HG02763 (cell line): Measurements from ENCODE around the gene CADM1.

Experiments
- ATAC-seq: cut with Tn5 transposase; IDR thresholded peaks from one replicate; pipeline ENCODE4 v1.9.1; 2021; ENCODE audit warnings: mild to moderate bottlenecking, moderate library complexity; ENCODE audit not compliant: unreplicated experiment

Gene CADM1

DNA sequence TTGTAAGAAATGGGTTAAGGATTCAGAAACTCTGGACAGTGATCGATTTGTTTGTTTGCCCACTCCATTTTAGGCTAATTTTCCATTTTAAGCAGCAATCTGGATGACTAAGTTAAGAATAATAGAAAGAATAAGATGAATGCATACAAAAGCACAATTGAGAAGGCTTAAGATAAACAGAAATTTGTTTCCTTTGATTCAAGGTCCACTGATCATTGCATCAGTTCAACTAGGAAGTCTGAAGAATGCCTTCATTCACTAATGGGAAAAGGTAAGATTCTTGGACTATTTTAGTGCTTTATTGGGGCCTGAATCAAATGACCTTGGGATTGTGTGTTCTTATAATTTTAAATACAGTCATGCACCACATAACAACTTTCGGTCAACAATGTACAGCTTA lies 140.8 kb downstream of the CADM1 start:
- ATAC-seq: no peak

DNA sequence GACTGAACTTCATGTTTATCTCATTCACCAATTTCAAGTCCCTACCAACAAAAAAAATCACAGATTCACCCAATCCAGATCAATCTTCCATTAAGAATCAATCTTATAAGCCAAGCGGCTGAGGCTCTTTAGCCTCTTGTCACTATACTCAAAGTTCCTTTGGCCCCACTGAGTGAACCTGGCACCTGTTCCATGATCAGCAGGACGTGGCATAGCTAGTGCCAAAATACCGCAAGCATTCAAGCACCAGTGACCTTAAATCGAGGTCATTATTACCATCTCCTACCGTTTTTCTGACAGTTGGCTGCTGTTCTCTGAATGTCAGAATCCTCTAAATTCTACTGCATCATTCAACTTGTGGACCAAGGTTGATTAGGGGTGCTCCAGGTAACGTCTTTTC lies 141.2 kb downstream of the CADM1 start:
- no peak for ATAC-seq

DNA sequence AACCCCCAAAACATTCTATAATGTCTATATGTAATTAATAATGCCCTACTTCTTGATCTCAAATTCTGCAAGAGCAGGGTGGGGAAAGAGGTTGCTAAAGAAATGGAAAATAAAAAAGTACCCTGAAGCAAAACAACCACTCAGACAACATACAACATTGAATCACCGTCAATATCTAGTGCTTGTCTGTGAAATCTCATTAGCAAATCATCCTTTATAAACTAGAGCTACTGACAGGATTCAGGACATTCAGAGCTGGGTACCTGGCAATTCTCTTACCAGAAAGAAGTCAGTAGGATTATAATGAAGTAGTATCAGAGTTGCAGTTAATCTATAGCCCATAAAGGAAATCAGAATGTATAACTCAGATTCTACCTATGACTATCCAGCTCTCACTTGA lies 143.2 kb downstream of the CADM1 start:
- no peak for ATAC-seq

DNA sequence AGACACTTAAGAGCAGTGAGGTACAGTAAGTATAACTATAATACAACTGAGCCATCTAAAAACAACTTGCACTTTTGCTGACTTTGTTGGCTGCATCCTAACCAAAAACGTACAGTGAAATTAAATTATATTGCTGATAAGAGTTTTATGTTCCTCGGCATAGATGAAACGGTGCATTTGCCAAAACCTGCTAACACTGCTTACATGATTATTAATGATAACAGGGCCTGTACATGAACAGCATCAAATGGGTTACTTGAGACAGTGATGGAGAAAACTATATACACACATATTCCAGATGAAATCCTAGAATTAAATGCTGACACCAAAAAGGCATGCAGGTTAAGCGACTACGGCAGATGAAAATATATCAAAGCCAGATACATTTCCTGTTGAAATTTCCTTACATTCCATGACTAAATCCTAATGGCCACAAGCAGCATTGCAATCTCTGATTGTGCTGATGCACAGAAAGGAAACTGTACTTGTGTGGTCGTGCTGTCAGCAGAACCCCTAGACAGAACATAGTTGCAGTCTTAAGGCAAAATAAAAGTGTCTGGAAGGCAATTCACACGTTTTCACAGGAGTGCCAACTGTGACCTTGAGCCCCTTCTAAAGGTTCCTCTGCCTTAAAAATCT lies 143.9 kb downstream of the CADM1 start:
- no peak for ATAC-seq

DNA sequence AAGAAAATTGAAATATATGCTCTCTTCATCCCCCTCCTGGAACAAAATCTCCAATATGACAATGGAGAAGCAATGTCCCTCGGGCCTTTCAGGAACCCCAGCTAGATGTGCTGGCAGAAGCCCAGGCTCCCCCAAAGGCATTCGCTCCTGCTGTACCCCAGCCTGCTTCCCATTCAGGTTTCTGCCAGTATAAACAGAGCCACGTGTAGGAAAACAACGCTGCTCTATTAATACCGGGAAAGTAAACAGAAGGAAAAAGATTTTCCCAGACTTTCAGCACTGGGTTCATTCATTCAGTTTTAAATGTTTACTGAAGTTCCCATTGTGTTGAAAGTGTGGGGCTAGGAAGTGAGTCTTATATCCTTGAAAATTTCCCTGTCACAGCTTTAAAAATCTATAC lies 147.1 kb downstream of the CADM1 start:
- ATAC-seq: no peak

DNA sequence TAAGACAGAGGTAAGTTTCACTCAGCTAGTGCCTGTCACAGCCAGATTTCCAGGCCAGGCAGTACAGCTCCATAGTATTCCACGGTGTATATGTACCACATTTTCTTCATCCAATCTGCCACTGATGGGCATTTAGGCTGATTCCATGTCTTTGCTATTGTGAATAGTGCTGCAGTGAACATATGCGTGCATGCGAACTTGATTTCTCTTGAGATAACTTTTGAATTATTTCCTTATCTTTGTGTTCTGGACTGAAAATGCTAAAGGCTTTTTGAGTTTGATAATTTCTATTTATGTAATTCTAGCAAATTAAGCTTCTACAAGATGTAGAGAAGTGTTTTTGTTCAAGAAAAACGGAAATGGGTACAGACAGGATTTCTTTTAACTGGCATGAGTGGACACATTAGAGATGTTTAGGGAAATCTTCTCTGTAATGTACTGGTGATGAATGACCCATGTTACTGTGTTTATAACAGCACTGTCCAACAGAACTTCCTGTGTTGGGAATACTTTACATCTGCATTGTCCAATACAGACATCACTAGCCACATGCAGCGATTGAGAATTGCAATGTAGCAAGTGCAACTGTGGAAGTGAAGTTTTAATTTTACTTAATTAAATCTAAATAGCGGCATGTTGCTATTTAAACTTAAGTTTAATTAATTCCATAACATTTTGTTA lies 151.3 kb downstream of the CADM1 start:
- ATAC-seq: no peak

DNA sequence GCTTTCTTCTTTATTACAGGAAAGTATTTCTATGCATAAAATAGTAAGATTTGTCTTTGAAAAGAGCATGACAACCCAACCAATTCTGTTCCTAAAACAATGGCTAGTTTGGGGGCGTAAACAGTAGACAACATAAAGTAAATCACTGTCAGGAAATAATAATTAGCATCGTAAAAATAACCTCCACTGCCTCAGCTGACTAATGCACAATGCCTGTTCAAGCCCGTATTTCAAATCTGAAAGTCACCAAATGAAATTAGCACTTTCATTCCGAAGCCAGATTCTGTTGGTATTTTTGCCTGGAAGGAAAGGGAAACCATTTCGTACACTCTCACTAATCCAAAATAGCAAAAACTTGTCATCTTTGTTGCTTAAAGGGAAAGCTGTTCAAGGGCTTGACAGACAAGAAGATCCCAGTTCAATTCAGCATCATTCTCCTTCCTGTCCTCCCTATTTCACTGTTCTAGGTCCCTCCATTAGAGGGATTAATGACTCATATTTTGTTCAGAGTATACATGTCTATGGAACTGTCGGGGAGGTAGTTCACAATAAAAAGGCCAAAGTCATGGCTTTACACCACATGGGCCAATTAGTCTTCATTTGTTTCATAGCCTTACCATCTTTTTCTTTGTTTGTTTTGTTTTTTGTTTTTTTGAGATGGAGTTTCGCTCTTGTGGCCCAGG lies 154.7 kb downstream of the CADM1 start:
- ATAC-seq: no peak

DNA sequence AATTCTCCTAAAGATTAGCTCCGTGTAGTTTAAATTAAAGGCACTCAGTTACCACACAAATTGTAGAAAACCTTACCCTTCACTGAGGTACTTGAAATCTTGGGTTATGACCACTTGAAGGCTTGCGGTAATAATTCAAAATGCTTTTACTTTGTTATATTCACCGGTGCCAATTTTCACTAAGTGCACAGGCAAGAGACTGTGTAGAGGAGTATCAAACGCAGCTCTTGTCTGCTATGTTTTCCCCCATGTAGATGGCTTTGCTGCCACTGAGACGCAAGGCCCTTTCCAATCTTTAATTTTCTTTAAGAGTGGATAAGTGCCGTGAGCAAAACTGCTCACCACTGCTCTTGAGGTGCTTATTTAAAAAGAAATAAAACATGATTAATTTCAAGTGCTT lies 155.8 kb downstream of the CADM1 start:
- ATAC-seq: no peak

DNA sequence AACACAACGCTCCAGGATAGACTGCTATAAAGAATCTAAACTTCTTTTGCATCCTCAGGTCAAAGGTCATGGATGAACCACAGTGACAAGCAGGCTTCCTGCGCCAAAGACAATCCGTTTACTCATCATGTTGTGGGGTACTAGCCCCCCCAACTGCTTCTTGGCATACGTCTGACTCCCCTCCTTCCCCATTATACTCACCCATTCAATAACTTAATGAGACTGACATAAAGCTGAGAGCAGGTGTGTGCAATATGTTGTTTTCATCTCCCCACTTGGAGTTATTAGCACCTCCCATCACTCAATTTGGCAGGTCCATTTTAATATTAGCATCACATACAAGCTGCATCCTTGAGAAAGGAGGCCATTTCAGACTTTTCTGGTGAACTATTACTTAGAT lies 157.1 kb downstream of the CADM1 start:
- ATAC-seq: no peak

DNA sequence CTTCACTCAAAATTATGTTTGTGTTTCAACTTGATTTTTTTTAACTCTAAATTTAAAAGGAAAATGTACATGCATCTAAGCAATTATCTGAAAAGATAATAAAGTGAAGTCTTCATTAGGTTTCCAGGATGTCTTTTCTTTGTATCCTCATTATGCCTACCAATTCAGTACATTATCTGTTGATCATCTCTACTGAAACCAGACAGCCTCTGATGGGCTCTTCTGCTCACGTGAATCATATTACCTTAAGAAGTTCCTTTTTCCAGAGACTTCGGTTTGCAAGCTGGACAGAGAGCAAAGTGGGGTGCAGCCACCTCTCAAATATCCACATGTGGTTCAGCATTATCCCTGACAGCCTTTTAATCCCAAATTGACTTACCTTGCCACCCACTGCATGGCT lies 158.4 kb downstream of the CADM1 start:
- no peak for ATAC-seq

DNA sequence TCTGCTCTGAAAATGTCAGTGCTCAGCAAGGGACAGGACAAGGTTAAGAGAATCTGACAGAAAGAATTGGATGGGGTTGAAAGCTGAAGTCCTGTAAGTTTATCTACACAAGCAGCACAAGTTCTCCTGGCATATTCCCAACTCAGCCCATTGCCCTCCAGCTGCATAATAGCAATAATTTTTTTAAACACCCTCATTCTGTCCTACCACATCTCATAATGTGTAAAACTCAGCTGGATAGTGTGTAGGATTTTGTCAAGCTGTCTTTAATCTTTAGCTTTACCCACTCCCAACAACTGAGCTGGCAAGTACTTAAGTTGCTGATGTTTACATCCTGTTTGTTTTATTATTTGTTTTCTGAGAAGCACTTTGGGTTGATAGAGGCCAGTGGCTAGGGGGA lies 158.9 kb downstream of the CADM1 start:
- no peak for ATAC-seq

DNA sequence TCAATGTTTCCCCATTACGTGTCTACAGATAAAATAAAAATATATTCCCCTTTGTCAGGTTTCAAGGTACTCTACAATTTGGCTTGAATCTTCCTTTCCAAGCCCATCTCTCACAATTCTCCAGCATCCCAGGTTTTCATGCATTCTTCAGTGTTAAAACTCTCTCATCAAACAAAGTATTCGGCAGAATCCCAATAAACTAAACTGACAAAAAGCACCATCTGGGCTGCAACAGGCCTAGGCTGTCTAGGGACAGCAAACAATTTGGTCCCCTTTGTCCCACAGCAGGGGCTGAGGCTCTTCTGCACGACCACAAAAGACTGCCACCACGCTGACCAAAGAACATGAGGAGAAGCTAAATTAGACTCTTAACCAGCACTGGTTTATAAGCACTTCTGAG lies 159.4 kb downstream of the CADM1 start:
- no peak for ATAC-seq

DNA sequence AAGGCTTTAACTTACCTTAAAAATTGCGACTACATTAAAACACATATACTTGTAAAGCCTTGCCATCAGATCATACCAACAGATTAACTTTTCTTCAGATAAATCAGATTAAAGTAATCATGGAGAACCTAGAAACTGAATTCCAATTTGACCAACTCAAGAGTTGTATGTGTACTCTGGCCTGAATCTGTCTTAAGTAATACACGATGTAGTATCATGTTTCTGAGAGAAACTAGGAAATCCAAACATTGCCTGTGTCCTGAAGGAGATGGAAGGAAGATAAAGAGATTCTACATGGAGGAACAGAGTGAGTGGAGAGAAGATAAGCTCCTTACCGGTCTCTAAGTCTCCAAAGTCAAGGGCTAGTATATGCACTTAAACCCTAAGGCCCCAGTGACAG lies 162.1 kb downstream of the CADM1 start:
- ATAC-seq: no peak

DNA sequence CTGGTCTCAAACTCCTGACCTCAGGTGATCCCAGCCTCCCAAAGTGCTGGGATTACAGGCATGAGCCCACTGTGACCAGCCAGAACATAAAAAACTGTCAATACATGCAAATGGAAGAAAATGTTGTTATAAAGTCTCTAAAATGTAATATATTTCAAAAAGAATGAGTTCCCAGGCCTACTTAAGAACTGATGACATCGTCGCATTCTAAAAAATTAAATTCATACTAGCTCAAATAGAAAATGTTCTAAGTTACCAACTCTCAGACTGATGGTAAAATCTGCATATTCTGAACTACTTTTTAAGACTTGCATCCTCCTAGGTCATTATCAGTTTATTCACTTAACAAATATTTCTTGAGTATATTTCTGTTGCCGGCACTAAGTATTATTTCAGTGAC lies 163.3 kb downstream of the CADM1 start:
- no peak for ATAC-seq

DNA sequence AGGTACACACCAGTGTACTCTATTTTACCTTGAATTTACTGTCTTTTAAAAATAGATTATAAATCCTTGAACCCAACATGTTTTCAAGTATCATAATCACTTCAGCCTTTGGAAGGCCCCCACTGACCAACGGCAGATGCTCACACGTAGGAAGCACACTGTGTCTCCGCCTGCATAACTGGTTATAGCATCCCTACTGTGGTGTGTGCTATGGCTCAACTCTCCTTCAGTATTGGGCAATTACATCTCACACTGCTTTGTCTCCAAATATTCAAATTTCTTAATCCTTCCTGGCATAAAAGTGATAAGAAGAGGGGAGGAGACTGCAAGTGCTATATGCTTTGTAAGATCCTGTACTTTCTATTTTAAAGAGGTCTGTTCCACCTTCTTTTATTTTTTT lies 165.7 kb downstream of the CADM1 start:
- ATAC-seq: no peak

DNA sequence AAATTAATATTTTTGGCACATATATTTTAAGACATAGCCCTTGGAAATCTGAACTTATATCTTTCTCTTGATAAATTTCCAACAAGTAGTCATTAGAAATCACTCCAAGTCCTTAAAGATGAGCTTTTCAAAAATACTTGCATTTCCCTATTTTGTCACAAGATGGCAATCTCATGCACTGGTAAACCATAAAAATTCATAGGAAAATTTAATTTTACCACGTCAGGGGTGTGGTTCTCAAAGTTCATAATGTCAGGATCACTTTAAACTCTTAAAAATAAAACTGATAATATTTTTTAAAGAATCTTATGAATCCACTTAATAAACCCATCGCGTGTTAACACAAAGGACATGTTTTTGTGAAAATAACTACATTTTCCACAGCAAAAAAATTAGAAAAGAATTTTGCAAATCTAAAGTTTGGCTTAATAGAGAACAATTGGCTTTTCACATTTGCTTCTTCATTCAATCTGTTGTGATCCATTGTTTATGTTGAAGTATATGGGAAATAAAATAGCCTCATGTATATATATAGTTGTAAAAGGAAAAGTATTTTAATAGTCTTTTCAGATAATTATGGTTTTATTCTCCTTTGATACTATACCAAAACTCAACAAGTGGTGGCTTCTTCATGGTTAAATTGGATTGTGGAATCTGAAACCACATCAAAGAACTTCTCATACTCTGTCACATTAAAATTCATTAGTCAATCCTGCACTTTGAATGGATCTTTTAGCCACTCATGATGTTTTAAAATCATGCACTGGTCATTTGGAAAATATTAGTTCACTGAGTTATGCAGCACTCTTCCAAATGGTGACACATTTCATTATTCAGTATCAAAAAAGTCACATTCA lies 169.1 kb downstream of the CADM1 start:
- ATAC-seq: no peak

DNA sequence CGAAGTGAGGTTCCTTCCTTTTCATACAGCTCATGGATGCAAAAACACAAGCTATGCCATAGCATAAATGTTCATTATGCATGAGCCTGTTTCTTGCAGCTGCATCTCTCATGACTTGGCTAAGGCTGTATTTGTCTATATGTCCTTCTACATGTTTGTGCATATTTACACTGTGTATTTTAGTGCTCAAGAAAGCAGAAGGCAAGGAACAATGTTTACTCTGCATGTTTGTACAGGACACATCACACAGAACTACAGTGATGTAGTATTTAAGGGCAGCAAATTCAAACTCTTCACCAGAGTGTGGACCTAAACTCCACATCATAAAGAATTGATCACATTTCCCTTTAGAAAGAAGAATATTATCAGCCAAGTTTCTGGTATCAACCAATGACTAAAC lies 170.3 kb downstream of the CADM1 start:
- ATAC-seq: no peak

DNA sequence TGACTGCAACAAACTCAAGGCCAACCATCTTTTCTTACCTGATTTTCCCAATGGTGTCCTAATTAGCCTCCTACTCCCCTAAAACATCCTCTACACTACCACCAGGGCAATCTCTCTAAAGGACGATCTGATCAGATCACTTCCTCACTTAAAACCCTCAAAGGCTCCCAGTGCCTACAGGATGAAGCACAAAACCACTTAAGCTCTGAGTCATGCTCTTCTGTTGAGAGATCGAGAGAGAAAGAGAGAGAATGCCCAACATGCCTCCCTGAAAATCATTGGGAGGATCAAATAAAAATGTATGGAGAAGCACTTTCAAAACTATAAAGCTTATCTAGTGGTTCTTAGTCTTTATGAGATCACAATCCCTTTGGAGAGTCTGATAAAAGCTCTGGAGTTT lies 171.1 kb downstream of the CADM1 start:
- ATAC-seq: no peak

DNA sequence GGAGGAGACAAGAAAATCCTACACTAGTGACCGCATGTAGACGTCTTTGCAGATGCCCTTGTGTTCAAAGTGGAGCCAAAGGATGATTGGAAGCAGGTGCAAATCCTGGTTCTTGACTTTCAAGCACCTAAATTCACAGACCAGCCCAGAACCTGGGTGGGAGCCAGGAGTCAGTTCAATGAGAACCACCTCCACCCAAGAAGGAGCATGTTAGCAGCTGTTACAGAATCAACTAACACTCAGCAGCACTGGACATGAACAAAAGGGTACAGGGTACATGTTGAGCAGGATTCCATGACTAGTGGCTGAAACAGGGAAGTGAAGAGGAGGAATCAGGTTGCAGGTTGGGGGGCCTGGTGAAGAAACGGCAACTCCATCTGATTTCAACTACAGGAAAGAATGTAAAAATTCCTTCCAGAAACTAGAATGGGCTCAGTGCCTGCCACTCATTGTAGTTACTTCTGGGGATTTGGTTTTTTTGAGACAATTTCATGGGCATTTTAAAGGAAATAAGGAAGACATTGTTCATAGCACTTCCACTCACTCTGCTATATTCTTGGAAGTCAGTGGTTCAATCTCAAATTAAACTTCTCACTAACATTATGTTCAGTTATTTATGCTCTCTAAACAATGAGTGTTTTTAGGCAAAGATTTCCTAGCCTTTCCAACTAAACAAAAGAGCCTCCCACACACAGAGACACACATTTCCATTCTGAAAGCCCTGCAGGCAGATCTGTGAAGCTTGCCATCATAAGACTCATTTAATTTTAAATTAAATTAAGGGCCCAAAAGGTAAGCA lies 173.3 kb downstream of the CADM1 start:
- no peak for ATAC-seq

DNA sequence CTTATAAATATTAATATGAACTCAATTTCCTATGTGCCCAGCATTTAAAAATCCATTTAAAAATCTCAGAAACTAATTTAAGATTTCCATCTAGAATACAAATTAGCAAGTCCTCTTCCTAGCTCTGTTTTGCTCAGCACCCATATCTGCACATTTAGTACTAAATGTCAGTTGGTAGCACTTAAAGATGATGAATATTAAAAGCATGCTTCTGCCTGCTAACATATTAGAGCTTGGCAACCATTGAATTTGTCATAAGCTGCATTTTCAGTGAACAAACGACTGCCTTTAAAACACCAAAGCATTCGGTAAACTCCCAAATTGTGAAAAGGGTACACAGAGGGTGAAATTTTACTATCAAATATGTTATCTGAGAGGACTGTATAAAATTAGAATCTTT lies 177.7 kb downstream of the CADM1 start:
- no peak for ATAC-seq

DNA sequence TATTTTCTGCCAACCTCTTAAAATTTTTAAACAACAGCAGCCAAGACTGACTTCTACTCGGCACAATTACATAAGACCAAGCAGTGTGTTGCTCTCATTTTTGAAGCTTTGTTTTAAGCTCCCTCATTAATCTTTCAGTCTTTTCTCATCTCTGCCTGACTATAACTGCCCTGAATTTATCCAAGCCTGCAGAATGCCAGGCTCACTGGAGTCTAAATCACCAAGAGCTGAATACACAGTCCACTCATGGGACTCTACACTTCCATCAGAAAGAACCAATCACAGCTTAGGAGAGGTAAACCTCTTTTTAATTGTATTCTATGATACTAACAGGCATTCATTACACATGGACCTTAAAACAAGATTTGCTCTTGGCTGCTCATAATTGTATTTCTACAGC lies 178.7 kb downstream of the CADM1 start:
- ATAC-seq: no peak
